ENCODE results near the gene MYO1H.

MYO1H gene

DNA sequence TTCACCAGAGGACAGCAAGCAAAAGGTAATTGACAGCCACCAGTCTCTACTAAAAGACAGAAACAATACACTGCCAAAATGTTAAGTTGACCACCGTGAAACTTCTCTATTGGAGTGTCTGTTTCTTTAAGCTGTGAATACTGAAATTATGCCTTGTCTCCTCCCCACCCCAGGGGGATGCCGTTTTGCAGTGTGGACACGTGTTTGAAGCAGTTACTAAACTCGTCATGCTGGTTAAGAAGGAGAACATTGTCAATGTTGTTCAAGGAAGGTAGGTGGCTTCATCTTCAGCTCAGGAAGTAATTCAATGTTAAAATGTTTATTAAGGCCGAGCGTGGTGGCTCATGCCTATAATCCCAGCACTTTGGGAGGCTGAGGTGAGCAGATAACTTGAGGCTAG is 96.6 kb downstream of the MYO1H start:
- Mint-ChIP-seq H3K27ac (no peak overlapping the region), H3K4me3 (no peak overlapping the region), H3K4me1 (ENCODE audit: low read depth) (no peaks in the 10 kb centered on the region), H3K9me3 (no peaks in the 10 kb centered on the region), H3K27me3 (ENCODE audit: low read depth) (no peaks in the 10 kb centered on the region), H3K36me3 (ENCODE audit: low read depth) (no peaks in the 10 kb centered on the region)

DNA sequence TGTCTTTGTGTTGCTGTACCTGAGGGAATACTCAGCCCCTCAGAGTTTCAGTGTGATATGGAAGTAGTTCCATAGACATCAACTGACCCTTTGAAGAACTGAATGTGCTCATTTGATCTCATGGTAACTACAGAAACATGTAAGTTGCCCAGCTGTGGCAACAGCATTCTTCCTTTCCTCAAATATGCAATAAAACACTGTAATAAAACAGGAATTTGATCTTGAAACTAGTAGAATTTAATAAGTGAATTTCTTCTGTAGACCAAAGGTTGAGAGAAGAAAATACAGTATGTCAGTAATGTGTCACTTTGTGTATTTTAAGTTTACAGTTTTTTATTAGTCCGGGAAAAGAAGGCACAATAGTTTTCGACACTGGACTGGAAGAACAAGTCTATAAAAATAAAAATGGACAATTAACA is 97.5 kb downstream of the MYO1H start:
- Mint-ChIP-seq H3K4me1 (ENCODE audit: low read depth) (no peaks in the 10 kb centered on the region), H3K27me3 (ENCODE audit: low read depth) (no peaks in the 10 kb centered on the region), H3K9me3 (no peaks in the 10 kb centered on the region), H3K4me3 (no peak overlapping the region), H3K36me3 (ENCODE audit: low read depth) (no peaks in the 10 kb centered on the region), H3K27ac (no peak overlapping the region)

DNA sequence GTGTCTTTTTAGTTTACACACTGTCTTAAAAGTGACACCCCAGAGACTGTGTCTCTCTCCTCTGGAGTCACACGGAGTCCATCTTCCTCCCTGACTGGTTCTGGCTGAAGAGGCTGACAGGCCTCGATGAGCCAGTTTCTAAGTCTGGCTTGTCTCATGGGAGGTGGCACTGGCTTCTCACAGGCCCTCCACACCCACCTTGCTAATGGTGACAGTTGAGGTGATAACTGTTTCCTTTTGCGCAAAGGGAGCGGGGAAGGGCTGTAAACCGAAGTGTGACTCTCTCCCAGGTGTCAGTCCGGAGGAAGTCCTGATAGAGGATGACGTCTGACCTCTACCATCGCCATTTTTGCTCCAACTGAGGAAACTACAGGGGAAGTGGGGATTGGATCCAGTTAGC is 99.2 kb downstream of the MYO1H start:
- Mint-ChIP-seq H3K27ac (no peak overlapping the region), H3K27me3 (ENCODE audit: low read depth) (no peaks in the 10 kb centered on the region), H3K9me3 (no peaks in the 10 kb centered on the region), H3K4me3 (no peak overlapping the region), H3K4me1 (ENCODE audit: low read depth) (peaks cover 5% of the 10 kb centered on the region), H3K36me3 (ENCODE audit: low read depth) (peaks cover 8% of the 10 kb centered on the region)

DNA sequence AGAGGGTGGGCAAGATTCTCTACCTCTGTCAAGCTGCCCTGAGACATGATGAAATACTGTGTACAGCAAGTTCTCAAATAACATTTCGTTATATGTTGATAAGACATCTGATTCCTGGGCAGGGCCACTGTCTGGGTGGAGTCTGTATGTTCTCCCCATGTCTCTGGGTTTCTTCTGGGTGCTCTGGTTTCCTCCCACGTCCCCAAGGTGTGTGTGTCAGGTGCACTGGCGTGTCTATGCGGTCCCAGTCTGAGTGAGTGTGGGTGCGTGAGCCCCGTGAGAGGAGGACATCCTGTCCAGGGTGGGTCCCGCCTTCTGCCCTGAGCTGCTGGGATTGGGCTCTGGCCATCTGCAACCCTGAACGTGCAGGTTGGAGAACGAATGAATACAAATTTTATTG is 99.8 kb downstream of the MYO1H start:
- Mint-ChIP-seq H3K27ac (no peak overlapping the region), H3K4me3 (no peak overlapping the region), H3K36me3 (ENCODE audit: low read depth) (peaks cover 8% of the 10 kb centered on the region), H3K9me3 (no peaks in the 10 kb centered on the region), H3K4me1 (ENCODE audit: low read depth) (peaks cover 5% of the 10 kb centered on the region), H3K27me3 (ENCODE audit: low read depth) (no peaks in the 10 kb centered on the region)

DNA sequence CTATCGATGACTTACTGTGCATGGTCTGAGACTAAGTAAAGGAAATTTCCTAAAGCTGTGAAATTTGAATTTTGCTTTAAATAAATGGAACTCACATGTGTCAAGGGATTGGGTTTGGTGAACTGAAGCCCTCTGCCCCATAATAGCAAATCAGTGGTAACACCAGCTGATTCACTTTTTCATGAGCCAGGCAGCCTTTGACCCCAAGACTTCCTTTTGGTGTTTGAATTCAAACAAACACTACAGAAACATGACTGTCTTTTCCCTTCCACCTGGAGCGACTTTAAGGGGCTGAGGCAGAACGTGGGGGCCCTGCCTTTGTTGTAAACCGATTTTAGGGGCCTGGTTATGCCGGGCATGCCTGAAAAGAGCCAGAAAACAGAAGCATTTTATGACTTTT is 100.6 kb downstream of the MYO1H start:
- no peaks in the 10 kb centered on the region for H3K27me3 Mint-ChIP-seq (ENCODE audit: low read depth)
- no peaks in the 10 kb centered on the region for H3K9me3 Mint-ChIP-seq
- H3K27ac Mint-ChIP-seq = no peak overlapping the region
- H3K36me3 Mint-ChIP-seq (ENCODE audit: low read depth) = peaks cover 8% of the 10 kb centered on the region
- no peak overlapping the region for H3K4me3 Mint-ChIP-seq
- peaks cover 5% of the 10 kb centered on the region for H3K4me1 Mint-ChIP-seq (ENCODE audit: low read depth)

DNA sequence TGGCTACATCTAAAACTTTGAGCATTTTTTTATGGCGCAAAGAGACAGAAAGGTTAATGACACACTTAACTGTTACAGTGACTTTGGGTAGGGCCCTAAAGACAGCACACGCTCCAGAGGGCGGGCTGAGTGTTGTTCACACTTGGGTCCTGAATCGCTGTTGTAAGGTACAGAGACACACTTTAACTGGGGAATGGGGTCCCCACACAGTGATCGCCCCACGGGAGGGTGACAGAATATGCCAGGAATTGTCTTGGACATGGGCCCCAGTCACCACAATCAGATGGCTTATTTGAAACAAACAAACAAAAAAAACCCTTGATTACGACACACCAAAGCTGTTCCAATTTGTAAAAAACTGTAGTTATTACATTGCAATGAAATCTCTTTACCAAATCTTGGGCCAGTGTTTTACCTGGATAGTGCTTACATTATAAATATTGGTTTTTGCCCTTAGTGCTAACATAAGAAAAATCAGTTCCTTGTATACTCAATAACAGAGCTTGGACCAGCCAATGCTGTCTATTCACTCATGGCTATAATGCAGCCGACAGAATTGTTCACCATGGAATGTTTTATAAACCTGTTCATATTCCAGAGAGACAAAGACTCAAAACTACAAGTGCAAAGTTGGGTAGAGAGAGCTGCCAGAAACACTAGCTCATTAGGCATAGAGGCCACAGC is 101.1 kb downstream of the MYO1H start:
- Mint-ChIP-seq H3K27me3 (ENCODE audit: low read depth) (no peaks in the 10 kb centered on the region), H3K9me3 (no peaks in the 10 kb centered on the region), H3K36me3 (ENCODE audit: low read depth) (peaks cover 11% of the 10 kb centered on the region), H3K27ac (no peak overlapping the region), H3K4me1 (ENCODE audit: low read depth) (peaks cover 5% of the 10 kb centered on the region), H3K4me3 (no peak overlapping the region)

DNA sequence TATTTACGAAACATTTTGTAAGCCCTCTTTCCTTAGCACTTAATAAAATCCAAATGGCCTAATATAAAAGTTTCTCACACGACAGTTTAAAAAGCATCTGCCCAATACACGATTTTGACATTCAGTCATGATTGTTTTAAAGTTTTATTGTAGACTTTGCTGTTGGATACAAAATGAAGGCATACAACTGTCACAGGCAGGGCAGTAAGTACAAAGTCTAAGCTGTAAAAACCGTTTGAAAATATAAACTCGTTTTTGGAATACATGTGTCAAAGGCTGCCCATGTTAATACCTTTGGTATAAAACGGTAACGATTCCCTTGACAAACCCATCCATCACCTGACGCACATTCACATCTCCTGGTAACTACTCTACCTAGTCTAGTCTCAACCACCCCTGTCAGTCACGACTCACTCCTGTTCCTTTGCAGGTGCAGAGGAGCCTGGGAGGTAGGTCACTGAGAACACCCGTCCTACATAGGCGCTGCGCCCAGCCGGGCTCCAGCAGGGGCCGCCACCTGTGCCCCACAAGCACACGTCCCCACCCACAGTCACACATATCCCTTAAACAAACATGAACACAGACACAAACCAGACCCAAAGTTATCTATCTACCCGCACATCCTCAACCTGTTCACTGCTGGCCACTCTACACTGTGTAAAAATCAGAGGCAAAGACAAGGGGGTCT is 102.3 kb downstream of the MYO1H start:
- Mint-ChIP-seq H3K27me3 (ENCODE audit: low read depth) (no peaks in the 10 kb centered on the region), H3K4me3 (no peak overlapping the region), H3K4me1 (ENCODE audit: low read depth) (peaks cover 5% of the 10 kb centered on the region), H3K36me3 (ENCODE audit: low read depth) (peaks cover 15% of the 10 kb centered on the region), H3K27ac (no peak overlapping the region), H3K9me3 (no peaks in the 10 kb centered on the region)

DNA sequence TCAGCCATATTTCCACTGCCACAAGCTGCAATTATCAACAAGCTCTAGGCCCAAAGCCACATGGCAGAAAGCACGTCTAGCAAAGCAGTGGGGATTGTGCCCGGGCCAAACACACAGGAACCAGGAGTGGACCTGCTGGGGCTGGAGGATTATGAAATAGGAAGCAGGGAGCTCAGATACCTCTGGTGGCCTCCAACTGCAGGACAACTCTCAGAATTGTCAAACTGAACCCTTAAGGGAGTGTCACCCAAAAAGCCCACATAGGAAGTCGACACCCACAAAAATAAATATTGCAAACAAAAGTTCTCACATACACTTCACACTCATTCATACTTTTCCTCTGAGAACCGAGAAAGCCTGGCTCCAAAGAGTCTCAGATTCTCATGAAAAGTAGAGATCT is 103.3 kb downstream of the MYO1H start:
- Mint-ChIP-seq H3K36me3 (ENCODE audit: low read depth) (peaks cover 20% of the 10 kb centered on the region), H3K9me3 (no peaks in the 10 kb centered on the region), H3K27me3 (ENCODE audit: low read depth) (no peaks in the 10 kb centered on the region), H3K27ac (no peak overlapping the region), H3K4me3 (no peak overlapping the region), H3K4me1 (ENCODE audit: low read depth) (peaks cover 5% of the 10 kb centered on the region)

DNA sequence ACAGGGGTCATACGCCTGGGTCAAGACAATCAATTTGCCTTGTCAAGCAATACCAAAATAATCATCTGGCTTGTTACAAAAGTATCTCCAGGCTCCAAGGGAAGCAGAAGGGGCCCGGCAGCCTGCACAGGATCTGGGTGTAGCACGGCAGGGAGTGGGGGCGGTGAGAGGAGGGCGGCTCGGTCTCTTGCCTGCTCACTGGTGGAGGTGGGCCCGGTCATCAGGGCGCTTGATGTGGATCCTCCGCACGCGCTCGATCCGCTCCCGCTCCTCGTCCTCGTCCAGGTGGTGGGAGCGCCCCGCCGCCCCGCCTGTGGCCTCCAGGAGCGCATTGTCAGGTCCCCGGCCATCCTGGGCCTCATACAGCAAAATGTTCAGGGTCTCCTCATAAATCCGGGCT is 103.7 kb downstream of the MYO1H start:
- Mint-ChIP-seq H3K36me3 (ENCODE audit: low read depth) (peaks cover 20% of the 10 kb centered on the region), H3K27ac (no peak overlapping the region), H3K4me1 (ENCODE audit: low read depth) (peaks cover 5% of the 10 kb centered on the region), H3K9me3 (no peaks in the 10 kb centered on the region), H3K4me3 (no peak overlapping the region), H3K27me3 (ENCODE audit: low read depth) (no peaks in the 10 kb centered on the region)

DNA sequence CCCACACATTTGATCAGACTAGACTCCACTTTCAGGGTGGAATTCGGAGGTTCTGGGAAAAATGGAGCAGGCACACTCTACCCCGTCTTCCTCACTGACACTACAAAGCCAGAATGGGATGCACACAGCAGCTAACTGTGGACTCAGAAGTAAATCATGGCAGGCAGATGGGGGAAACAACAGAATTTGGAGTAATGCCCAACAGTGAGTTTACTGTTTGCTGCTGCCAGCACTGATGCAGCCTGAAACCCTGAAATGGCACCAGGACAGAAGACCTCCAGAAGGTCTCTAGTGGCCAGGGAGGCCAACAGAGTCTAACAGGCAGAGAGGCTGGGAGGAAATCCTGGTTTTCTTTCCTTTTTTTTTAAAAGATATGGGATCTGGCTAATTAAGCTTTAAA is 104.8 kb downstream of the MYO1H start:
- Mint-ChIP-seq H3K4me3 (no peak overlapping the region), H3K27me3 (ENCODE audit: low read depth) (no peaks in the 10 kb centered on the region), H3K27ac (no peak overlapping the region), H3K4me1 (ENCODE audit: low read depth) (peaks cover 5% of the 10 kb centered on the region), H3K9me3 (no peaks in the 10 kb centered on the region), H3K36me3 (ENCODE audit: low read depth) (peaks cover 26% of the 10 kb centered on the region)

DNA sequence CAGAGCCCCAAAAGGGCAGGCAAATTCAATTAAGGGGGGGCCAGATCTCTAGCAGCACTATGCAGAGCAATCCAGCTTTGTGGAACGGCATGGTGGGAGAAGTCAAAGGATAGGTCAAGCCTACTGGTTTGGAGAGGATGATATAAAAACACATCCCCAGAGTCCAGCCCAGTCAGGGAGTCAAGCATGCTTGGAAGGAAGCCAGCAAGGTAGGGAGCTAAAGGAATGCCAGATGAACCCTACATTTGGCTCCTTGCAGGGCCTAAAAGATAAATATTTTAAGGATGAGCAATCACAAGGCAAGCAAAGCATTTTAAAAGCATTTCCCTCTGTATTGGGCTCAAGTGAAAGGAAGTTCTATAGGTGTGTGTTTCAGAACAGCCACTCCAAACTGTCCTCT is 108.0 kb downstream of the MYO1H start:
- peaks cover 21% of the 10 kb centered on the region for H3K4me1 Mint-ChIP-seq (ENCODE audit: low read depth)
- H3K9me3 Mint-ChIP-seq = no peaks in the 10 kb centered on the region
- no peak overlapping the region for H3K4me3 Mint-ChIP-seq
- peaks cover 36% of the 10 kb centered on the region for H3K36me3 Mint-ChIP-seq (ENCODE audit: low read depth)
- no peaks in the 10 kb centered on the region for H3K27me3 Mint-ChIP-seq (ENCODE audit: low read depth)
- H3K27ac Mint-ChIP-seq = no peak overlapping the region

DNA sequence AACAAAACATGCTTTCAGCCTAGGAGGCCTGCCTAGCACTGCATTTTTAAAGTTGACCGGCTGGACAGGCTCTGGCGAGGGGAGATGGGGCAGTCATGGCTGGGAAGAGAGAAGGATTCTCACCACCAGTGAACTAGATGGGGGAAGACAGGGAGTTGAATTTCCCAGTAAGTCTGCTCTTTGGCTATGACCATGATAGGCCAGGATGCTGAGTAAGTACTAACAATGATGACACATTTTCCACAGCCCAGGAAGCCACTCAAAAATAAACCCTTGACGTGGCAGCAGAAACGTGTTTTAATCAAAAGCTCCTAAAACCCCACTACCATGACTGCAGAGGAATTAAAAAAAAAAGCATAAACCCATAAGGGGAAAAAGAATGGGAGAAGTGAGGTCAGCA is 110.4 kb downstream of the MYO1H start:
- Mint-ChIP-seq H3K27me3 (ENCODE audit: low read depth) (no peaks in the 10 kb centered on the region), H3K4me1 (ENCODE audit: low read depth) (peaks cover 29% of the 10 kb centered on the region), H3K9me3 (no peaks in the 10 kb centered on the region), H3K27ac (peak overlapping the region; percentile 91), H3K36me3 (ENCODE audit: low read depth) (peaks cover 30% of the 10 kb centered on the region), H3K4me3 (peak overlapping the region; percentile 43)

DNA sequence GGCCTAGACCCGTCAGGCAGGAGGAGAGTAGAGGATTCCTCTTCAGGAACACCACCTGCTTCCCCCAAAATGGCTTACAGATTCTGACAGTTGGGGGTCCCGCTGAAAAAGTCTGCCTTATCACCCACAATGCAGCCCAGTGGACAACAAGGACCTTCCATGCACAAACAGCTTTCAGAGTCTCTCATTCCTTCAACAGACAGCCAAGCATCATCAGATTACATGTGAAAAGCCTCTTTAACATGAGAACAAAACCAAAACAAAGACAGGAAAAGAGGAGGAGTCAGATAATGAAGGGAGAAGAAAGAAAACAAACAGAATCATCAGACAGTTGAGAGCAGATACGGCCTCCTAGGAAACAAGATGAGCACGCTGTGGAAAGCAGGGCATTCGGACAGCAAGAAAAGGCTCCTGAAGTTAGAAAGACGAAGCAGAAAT is 111.1 kb downstream of the MYO1H start:
- Mint-ChIP-seq H3K9me3 (no peaks in the 10 kb centered on the region), H3K27me3 (ENCODE audit: low read depth) (no peaks in the 10 kb centered on the region), H3K36me3 (ENCODE audit: low read depth) (peaks cover 27% of the 10 kb centered on the region), H3K4me1 (ENCODE audit: low read depth) (peaks cover 36% of the 10 kb centered on the region), H3K4me3 (no peak overlapping the region), H3K27ac (peak overlapping the region; percentile 76)

DNA sequence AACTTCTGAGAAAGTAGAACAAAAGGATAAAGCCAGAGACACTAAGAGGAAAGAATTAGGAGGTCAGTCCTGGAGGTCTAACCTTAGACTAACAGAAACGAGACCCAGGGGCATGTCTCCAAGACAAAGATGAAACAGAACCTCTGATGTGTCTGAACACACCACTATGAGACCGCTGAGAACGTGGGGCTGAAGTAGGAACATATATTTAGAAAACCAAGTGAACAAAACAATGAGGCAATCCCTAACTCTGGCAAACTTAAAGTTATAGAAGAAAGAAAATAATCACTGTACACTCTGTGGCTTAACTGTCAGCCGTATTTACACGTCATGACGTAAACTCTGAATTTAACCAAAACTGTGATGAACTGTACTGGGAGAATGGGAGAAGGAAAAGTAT is 111.5 kb downstream of the MYO1H start:
- H3K4me1 Mint-ChIP-seq (ENCODE audit: low read depth) = peaks cover 41% of the 10 kb centered on the region
- peak overlapping the region; percentile 76 for H3K27ac Mint-ChIP-seq
- no peaks in the 10 kb centered on the region for H3K9me3 Mint-ChIP-seq
- H3K27me3 Mint-ChIP-seq (ENCODE audit: low read depth) = no peaks in the 10 kb centered on the region
- peaks cover 25% of the 10 kb centered on the region for H3K36me3 Mint-ChIP-seq (ENCODE audit: low read depth)
- H3K4me3 Mint-ChIP-seq = no peak overlapping the region

DNA sequence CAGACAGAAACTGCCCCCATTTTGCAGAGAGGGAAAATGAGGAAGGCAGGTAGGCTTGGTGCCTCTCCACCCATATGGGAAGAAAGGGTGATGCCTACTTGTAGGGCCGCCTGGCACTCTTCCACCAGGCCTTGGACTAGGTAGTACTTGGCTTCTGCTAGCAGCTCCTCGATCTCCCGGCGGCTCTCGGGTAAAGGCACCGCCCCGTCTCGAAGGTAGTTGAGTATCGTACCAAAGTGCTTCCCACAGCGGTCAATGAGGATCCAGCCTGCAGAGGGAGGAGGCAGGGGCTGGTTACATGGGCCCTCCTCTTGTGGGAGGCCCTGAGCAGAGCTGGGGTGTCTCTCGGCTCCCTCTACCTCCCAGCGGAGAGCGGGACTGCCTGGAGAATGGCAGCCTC is 112.8 kb downstream of the MYO1H start:
- Mint-ChIP-seq H3K9me3 (no peaks in the 10 kb centered on the region), H3K4me3 (no peak overlapping the region), H3K4me1 (ENCODE audit: low read depth) (peaks cover 42% of the 10 kb centered on the region), H3K36me3 (ENCODE audit: low read depth) (peaks cover 22% of the 10 kb centered on the region), H3K27me3 (ENCODE audit: low read depth) (no peaks in the 10 kb centered on the region), H3K27ac (peak overlapping the region; percentile 7)

Measured in T-helper 1 cell treated with Interleukin-12 subunit alpha and Interleukin-12 subunit beta and Interleukin-4 antibody, amounts not matched to agents 30 μg/mL and 1 μg/mL, for 36 hours (primary cell).